HG03025 (cell line): ENCODE measurements around the gene SLC7A8.

Experiments used
- ATAC-seq: cut with Tn5 transposase; IDR thresholded peaks from one replicate; pipeline ENCODE4 v1.9.1; 2021; ENCODE audit warnings: mild to moderate bottlenecking, moderate library complexity; ENCODE audit not compliant: unreplicated experiment, low FRiP score

Gene SLC7A8

GRCh38 chr14:23183158-23183470, 346 bp downstream of the SLC7A8 start:
- no peak for ATAC-seq

- no peak for ATAC-seq
Measured at GRCh38 chr14:23182372-23183157, 895 bp downstream of the SLC7A8 start.

GRCh38 chr14:23181946-23182345, 1.5 kb downstream of the SLC7A8 start:
- ATAC-seq: no peak

GRCh38 chr14:23181453-23181852, 2.0 kb downstream of the SLC7A8 start:
- ATAC-seq: no peak

GRCh38 chr14:23177181-23177580, 6.3 kb downstream of the SLC7A8 start:
- ATAC-seq: no peak

GRCh38 chr14:23175823-23176222, 7.6 kb downstream of the SLC7A8 start:
- ATAC-seq: no peak

- no peak for ATAC-seq
Measured at GRCh38 chr14:23174296-23175184, 8.9 kb downstream of the SLC7A8 start.

- ATAC-seq: no peak
Measured at GRCh38 chr14:23173796-23174195, 9.7 kb downstream of the SLC7A8 start.

GRCh38 chr14:23173031-23173430, 10.4 kb downstream of the SLC7A8 start:
- ATAC-seq: no peak

- ATAC-seq: no peak
Measured at GRCh38 chr14:23172574-23172973, 10.9 kb downstream of the SLC7A8 start.

- ATAC-seq: no peak
Measured at GRCh38 chr14:23172096-23172495, 11.4 kb downstream of the SLC7A8 start.

- ATAC-seq: no peak
Measured at GRCh38 chr14:23171222-23171975, 12.1 kb downstream of the SLC7A8 start.

- ATAC-seq: no peak
Measured at GRCh38 chr14:23169622-23170021, 13.8 kb downstream of the SLC7A8 start.

GRCh38 chr14:23168246-23168645, 15.2 kb downstream of the SLC7A8 start:
- no peak for ATAC-seq

GRCh38 chr14:23167116-23167847, 16.2 kb downstream of the SLC7A8 start:
- no peak for ATAC-seq

GRCh38 chr14:23164949-23165348, 18.5 kb downstream of the SLC7A8 start:
- ATAC-seq: no peak

- ATAC-seq: no peak
Measured at GRCh38 chr14:23164250-23164649, 19.2 kb downstream of the SLC7A8 start.

- no peak for ATAC-seq
Measured at GRCh38 chr14:23163830-23164229, 19.6 kb downstream of the SLC7A8 start.

GRCh38 chr14:23162800-23163199, 20.7 kb downstream of the SLC7A8 start:
- ATAC-seq: no peak

GRCh38 chr14:23162005-23162404, 21.5 kb downstream of the SLC7A8 start:
- no peak for ATAC-seq
